Tongue (tissue), 3 donors: Measurements from ENCODE around the gene STAP1. TPM values are rescaled to one million over a fixed set of nuclear protein-coding genes. Genes with fewer than 3 reads are reported as not detected.
"Not testable (repeated sequence)": the region's sequence is repeated elsewhere in the genome, so short reads cannot be mapped to it uniquely, and the experiment has no call there.

ENCODE experiments used
- DNase-seq: peaks from one replicate; pipeline ENCODE4 v3.0.0-alpha.2; 2015
- small RNA-seq: library from RNA; depleted of rRNA; stranded (forward); fragments of <200 nt; gene quantifications from one replicate; pipeline ENCODE3, GENCODE V24; 2014; ENCODE audit warnings: low replicate concordance
- total RNA-seq: library from RNA; depleted of rRNA; stranded (reverse); fragments of >200 nt; gene quantifications from one replicate; pipeline ENCODE4 v1.2.3, GENCODE V29; 2014

The STAP1 gene
- total RNA-seq, 1 donor from 2014 or later: 0.21 TPM

- DNase-seq: peak; percentile 8
These were observed 66.4 kb downstream of the STAP1 start for GRCh38 chr4:67624939-67625338.

DNA sequence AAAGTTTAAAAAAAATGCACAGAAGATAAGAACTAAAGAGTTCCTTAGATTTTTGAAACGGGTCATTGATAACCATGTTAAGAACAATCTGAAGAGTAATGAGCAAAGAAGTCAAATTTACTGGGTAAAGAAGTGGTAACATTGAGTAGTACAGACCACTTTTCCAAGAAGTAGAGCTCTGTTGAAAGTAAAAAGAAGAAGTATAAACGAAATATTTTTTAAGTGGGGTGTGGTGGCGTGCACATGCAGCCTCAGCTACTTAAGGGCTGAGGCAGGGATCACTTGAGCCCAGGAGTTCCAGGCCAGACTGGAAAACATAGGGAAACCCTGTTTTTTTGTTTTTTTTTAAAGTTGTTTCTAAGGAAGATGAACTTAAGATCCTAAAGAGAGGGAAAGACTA, 74.0 kb downstream of the STAP1 start:
- no peak for DNase-seq

GRCh38 chr4:67634741-67635140, 76.2 kb downstream of the STAP1 start:
- no peak for DNase-seq

GRCh38 chr4:67635331-67635730, 76.8 kb downstream of the STAP1 start:
- no peak for DNase-seq

DNA sequence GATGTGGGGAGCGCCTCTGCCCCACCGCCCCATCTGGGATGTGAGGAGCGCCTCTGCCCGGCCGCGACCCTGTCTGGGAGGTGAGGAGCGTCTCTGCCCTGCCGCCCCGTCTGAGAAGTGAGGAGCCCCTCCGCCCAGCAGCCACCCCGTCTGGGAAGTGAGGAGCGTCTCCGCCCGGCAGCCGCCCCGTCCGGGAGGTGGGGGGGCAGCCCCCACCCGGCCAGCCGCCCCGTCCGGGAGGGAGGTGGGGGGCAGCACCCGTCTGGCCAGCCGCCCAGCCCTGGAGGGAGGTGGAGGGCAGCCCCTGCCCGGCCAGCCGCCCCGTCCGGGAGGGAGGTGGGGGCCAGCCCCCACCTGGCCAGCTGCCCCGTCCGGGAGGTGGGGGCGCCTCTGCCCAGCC, 78.5 kb downstream of the STAP1 start:
- not testable (repeated sequence) for DNase-seq

DNA sequence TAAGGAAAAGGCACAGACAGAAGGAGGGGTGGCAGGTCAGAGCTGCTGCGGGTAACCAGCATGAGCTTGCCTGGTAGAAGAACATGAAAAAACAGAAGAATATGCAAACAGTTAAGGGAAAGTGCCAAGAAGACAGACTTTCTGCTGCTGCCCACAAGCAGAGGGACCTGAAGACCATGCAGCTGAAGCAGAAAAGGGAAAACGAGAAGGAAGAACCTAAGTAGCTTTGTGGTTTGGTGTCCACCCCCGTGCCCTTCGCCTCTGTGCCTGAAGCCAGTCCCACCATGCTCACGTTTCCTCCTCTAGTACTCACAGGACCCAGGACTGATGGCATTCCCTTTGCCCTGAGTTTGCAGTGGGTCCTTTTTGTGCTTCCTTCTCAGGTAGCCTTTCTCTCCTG, 79.6 kb downstream of the STAP1 start:
- DNase-seq: no peak

DNA sequence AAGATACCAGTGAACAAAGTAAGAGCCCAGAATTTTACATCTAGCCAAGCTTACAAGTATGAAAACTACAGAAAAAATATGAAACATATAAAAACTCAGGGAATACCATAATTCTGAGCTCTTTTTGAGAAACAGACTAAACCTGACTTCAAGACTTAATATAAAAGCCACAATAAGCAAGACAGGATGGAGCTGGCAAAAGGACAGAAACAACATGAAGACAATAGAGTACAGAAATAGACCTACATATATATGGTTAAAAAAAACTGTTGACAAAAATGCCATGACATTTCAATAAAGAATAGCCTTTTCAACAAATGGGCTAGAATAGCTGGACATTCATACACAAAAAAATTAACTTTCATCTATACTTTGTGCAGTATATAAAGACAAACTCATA, 93.0 kb downstream of the STAP1 start:
- DNase-seq: no peak

Small RNAs within 50 kb of the gene (small RNA-seq; reads per million reads assigned to genes)
- not detected for gene AC096720.1

Other genes with a start within 250 kb of the STAP1 start
- 46.2 TPM for gene CENPC, start 13.2 kb upstream of the STAP1 start, total RNA-seq
- 121 TPM for gene UBA6, start 142.4 kb downstream of the STAP1 start, total RNA-seq
- gene GNRHR, start 195.7 kb downstream of the STAP1 start, total RNA-seq: not detected